HG03139 (cell line): ENCODE data around the gene HBA2.
"Not testable (repeated sequence)": the region's sequence is repeated elsewhere in the genome, so short reads cannot be mapped to it uniquely, and the experiment has no call there.

Source experiments
- ATAC-seq: cut with Tn5 transposase; IDR thresholded peaks from one replicate; pipeline ENCODE4 v1.9.1; 2021; ENCODE audit not compliant: unreplicated experiment

HBA2 gene

GRCh38 chr16:154217-155030, 18.3 kb upstream of the HBA2 start:
- ATAC-seq = no peak

GRCh38 chr16:155031-155398, 17.7 kb upstream of the HBA2 start:
- no peak for ATAC-seq

GRCh38 chr16:159136-159849, 13.4 kb upstream of the HBA2 start:
- no peak for ATAC-seq

GRCh38 chr16:160242-160641, 12.4 kb upstream of the HBA2 start:
- ATAC-seq = not testable (repeated sequence)

GRCh38 chr16:160691-161190, 11.9 kb upstream of the HBA2 start:
- ATAC-seq = no peak

- no peak for ATAC-seq
These were observed 10.2 kb upstream of the HBA2 start for GRCh38 chr16:162271-162991.

- ATAC-seq = not testable (repeated sequence)
These were observed 9.5 kb upstream of the HBA2 start for GRCh38 chr16:163139-163538.

GRCh38 chr16:163696-164095, 9.0 kb upstream of the HBA2 start:
- ATAC-seq = not testable (repeated sequence)

- ATAC-seq = not testable (repeated sequence)
These were observed 8.4 kb upstream of the HBA2 start for GRCh38 chr16:164134-164823.

- ATAC-seq = no peak
These were observed 7.7 kb upstream of the HBA2 start for GRCh38 chr16:164827-165538.

GRCh38 chr16:165539-166374, 6.9 kb upstream of the HBA2 start, which contains the start of gene HBM:
TSS of gene HBM (plus strand) at chr16:165978. CDS start at chr16:165998, 20 bp downstream.
- no peak for ATAC-seq

GRCh38 chr16:166375-167121, 6.1 kb upstream of the HBA2 start:
- ATAC-seq = no peak

GRCh38 chr16:167122-167690, 5.5 kb upstream of the HBA2 start:
- ATAC-seq = no peak

- no peak for ATAC-seq
These were observed 4.3 kb upstream of the HBA2 start for GRCh38 chr16:168424-168823.

GRCh38 chr16:169014-169413, 3.7 kb upstream of the HBA2 start:
- ATAC-seq = no peak

- ATAC-seq = not testable (repeated sequence)
These were observed 2.6 kb upstream of the HBA2 start for GRCh38 chr16:170088-170507.

GRCh38 chr16:170788-171187, 1.9 kb upstream of the HBA2 start:
- no peak for ATAC-seq

GRCh38 chr16:173211-173854, 657 bp downstream of the HBA2 start:
- not testable (repeated sequence) for ATAC-seq
